GM21529 (cell line): ENCODE measurements around the gene YEATS4.
A peak's percentile ranks its signal among the peaks of the same experiment; 100 is the strongest.
"Not testable (repeated sequence)": the region's sequence is repeated elsewhere in the genome, so short reads cannot be mapped to it uniquely, and the experiment has no call there.

ENCODE experiments used
- ATAC-seq: cut with Tn5 transposase; IDR thresholded peaks from one replicate; pipeline ENCODE4 v1.9.1; 2021; ENCODE audit not compliant: unreplicated experiment

Gene YEATS4

GRCh38 chr12:69359531-69360347, at the start of gene YEATS4:
Gene YEATS4 (plus strand): TSS chr12:69359743. CDS start chr12:69359973, 230 bp downstream.
- ATAC-seq: peak; percentile 84

DNA sequence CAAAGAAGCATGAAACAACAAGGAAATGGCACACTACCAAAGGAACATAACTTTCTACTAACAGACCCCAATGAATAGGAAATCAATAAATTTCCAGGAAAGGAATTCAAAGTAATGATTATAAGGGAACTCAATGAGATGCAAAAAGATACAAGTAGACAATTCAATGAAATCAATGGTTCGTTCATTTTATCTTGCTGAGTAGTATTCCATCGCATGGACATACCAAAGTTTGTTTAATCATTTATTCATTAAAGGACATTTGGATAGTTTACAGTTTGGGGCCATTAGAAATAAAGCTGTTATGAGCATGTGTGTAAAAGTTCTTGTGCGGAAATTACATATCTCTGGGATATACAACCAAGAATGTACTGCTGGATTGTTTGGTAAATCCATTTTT, 46.3 kb upstream of the YEATS4 start:
- ATAC-seq: no peak

- not testable (repeated sequence) for ATAC-seq
These were observed 42.8 kb upstream of the YEATS4 start for GRCh38 chr12:69316784-69317183.

DNA sequence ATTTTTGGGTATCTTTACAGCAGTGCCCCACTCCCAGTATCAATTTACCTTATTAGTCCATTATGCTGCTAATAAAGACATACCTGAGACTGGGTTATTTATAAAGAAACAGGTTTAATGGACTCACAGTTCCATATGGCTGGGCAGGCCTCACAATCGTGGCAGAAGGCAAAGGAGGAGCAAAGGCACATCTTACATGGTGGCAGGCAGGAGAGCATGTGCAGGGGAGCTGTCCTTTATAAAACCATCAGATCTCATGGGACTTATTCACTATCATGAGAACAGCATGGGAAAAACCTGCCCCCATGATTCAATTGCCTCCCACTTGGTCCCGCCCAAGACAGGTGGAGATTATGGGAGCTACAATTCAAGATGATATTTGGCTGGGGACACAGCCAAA, 42.3 kb upstream of the YEATS4 start:
- ATAC-seq: not testable (repeated sequence)

GRCh38 chr12:69318225-69318624, 41.3 kb upstream of the YEATS4 start:
- no peak for ATAC-seq

- no peak for ATAC-seq
These were observed 38.2 kb upstream of the YEATS4 start for GRCh38 chr12:69321351-69321750.

GRCh38 chr12:69324797-69325466, 34.6 kb upstream of the YEATS4 start:
- ATAC-seq: peak; percentile 96

DNA sequence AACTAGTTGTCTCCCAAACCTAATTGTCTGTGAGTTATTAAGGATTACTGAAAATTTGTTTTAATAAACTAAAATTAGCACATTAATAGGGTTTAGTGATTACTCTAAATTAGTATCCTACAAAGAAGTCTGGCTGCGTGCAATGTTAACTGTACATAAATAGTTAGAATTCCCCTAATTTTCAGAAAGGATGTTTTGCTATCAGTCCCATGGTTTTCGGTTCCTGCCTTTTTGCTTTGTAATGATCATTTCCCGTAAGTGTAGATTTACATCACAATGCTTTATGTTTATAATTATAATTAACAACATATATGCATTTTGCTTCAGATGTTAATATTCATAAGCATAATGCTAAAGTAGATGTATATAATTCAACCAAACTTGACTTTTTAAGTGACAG, 31.1 kb upstream of the YEATS4 start:
- ATAC-seq: no peak

DNA sequence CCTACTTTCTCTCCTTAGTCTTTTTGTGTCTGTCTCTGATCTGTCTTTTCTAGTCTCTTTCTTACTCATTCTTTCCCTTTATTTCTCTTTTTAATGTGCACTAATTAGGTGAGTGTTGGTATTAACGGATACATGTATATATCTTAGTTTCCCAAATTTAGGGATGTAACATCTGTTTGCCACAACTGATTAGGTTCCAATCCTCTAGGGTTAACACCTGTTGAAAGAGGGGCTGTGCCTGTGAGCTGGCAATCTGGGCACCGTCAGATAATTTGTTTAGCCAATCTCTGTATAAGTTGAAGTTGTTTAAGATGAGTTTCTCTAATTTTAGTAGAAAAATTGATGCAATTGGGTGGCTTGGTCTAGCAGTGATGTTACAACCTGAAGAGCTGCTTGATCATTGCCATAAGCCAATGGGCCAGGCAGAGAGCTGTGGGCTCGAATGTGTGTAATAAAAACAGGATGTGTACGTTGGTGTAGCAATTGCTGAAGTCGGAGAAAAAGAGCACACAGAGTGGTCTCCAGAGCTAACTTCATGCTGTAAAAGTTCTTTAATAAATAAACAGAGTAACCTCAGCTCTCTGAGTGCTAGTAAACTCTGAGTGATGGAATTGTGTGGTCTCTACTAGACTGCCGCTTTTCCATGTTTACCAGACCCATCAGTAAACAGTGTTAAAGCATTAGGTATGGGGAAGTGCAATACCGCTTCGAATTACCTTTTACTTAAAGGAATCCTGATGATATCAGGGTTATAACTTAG, 29.7 kb upstream of the YEATS4 start:
- ATAC-seq: no peak

GRCh38 chr12:69330475-69331473, 28.8 kb upstream of the YEATS4 start:
- ATAC-seq: peak; percentile 81

- ATAC-seq: no peak
These were observed 28.0 kb upstream of the YEATS4 start for GRCh38 chr12:69331519-69331908.

DNA sequence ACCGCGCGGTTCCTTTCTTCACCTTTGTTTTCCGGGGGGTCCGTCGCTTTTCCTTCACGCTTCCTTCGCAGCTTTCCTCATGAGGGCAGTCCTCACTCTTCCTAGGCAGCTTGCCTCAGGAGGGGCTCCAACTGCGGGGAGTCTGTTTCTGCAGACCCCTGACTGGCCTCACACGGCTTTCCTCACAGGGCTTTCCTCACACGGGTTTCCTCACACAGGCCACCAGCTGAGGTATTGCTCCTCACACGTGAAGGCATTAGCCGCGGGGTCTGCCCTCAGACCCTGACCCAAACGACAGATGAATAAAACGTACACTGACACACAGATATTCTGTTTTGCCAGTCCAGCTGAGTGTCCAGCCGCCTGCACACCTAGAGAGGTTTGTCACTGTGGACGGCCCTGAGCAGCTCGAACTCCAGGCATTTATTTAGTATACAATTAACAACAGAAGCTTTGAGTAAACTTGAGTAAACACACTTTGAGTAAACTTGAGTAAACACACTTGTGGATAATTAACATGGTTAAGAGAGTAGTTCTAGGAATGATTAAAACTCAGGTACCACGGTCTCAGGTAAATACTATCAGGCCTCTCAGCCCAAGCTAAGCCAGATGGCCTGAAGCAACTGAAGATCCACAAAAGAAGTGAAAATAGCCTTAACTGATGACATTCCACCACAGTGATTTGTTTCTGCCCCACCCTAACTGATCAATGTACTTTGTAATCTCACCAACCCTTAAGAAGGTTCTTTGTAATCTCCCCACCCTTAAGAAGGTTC, 27.4 kb upstream of the YEATS4 start:
- no peak for ATAC-seq

DNA sequence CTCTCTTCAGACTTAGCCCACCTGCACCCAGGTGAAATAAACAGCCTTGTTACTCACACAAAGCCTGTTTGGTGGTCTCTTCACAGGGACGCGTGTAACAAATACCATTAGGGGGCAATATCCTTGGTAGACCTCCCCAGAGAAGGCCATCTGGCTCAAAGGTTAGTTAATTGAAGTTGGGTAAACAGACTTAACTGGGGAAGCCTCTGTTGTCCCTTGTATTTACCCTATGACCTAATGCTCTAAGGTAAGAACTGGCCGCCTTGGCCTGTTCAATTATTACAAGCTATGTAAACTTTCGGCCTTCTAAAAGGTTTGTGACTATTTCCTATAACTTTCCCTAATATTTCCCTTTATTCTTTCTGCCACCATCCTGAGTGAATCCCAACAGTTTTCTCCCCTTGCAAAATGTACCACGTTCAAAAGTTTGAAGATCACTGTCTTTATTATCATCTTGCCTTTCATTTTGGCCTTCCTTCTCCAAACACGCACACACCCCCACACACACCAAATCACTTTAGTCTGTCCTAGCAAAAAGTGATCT, 26.7 kb upstream of the YEATS4 start:
- no peak for ATAC-seq

DNA sequence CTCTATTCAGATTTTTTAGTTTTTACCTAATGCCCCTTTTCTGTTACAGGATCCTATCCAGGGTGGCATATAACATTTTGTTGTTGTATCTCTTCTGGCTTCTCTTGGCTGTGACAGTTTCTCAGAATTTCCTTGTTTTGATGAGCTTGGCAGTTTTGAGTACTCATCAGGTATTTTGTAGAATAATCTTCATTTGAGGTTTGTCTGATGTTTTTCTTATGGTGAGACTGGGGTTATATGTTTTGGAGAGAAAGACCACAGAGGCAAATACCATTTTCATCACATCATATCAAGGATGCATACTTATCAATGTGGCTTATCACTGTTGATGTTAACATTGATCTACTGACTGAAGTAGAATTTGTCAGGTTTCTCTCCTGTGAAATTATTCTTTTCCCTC, 25.4 kb upstream of the YEATS4 start:
- no peak for ATAC-seq

DNA sequence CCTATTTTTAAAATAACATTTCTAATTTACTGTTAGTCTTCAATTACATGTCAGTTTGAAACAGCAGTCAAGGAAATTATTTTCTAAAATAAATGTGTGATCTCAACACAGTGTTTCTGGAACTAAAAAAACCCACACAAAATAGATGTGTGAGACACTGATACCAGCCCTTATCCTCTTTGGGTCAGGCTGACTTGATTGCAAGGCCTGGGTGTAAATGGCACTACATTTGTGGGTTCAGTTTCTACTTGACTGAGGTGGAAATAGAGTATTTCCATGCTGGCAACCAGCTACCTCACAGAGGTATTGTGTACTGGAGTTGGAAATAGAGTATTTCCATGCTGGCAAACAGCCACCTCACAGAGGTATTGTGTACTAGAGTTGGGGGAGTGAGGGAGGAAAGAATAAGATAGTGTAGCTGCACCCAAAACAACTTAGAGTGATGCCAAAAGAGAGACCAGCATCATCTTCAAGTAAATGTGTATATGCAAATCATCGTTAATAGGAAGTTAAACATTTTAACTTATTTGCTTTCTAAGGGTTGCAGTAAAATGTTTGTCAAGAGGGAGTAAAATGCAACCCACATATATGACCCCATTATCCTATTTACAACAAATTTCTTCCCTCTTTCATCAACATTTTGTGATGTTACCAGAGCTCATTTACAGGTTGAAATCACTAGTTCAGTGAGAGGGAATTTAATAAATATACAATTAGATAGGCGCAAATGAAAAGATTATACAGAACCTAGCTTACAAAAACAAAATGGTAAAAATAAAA, 22.0 kb upstream of the YEATS4 start:
- ATAC-seq: no peak

DNA sequence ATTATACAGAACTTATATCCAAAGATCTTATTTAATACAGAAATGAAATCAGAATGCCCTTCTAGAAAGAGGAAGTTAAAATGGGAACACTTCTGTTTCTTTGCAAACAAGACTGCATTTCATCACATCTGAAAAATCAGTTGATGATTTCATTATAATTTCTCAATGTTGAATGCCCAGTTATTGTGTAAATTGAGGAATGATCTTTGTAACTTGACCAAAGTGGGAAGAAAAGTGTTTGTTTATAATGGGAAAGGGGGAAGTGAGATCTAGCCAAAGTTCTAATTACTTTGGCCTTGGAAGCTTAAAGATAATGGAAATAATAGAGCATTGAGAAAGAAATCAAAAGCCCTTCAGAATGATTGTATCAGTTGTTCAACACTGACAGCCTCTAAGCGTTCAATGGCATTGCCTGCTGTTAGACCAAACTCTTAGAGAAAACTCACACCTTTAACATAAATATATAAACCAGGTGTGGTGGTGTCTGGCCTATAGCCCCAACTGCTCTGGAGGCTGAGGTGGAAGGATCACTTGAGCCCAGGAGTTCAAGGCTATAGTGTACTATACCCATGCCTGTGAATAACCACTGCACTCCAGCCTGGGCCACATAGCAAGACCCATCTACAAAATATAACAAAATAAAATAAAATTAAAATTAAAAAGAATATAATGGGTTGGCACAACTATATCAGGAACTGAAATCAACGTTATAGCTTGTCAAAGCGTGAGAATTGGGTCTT, 21.3 kb upstream of the YEATS4 start:
- no peak for ATAC-seq

DNA sequence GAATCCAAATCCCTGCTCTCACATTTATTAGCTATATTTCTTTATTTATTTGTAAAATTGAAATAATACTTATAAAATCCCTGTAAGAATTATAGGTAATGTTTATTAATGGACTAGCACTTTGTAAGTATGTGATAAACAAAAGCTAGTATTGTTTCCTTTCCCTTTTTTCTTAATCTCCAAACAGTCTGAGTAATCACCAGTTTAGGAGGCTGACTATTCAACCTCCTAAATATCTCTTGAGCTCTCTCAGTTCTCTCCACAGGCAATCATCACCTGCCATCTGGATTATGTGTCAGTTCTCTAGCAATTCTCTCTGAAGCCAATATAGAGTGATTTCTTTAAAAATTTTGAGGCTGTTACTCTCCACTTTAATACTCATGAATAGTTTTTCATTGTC, 20.6 kb upstream of the YEATS4 start:
- no peak for ATAC-seq

GRCh38 chr12:69339999-69340398, 19.5 kb upstream of the YEATS4 start:
- ATAC-seq: no peak
